Neural progenitor cell (in vitro differentiated cells): ENCODE data around the gene MOCOS. TPM values are rescaled to one million over a fixed set of nuclear protein-coding genes. Genes with fewer than 3 reads are reported as not detected.

Experiments
- DNase-seq: peaks from one replicate; pipeline ENCODE4 v3.0.0-alpha.2; 2016; ENCODE audit warnings: low spot score
- H2AFZ ChIP-seq: fragments of 200-600 bp; sonication (generic); replicated peaks from 2 replicates; pipeline ENCODE4 v1.6.1; 2016; ENCODE audit warnings: antibody characterized with exemption
- H3F3A ChIP-seq: fragments of 200-600 bp; sonication (generic); 2 replicates; pipeline ENCODE4 v1.6.1; 2016; ENCODE audit warnings: antibody characterized with exemption, low read depth
- H3K27ac ChIP-seq: fragments of 200-600 bp; sonication (generic); 2 replicates; pipeline ENCODE4 v1.5.1; 2016; ENCODE audit warnings: mild to moderate bottlenecking
- H3K27me3 ChIP-seq: fragments of 200-600 bp; sonication (generic); 2 replicates; pipeline ENCODE4 v1.6.1; 2016; ENCODE audit warnings: mild to moderate bottlenecking, moderate library complexity
- H3K36me3 ChIP-seq: fragments of 200-600 bp; sonication (generic); 2 replicates; pipeline ENCODE4 v1.5.1; 2016
- H3K4me1 ChIP-seq: fragments of 200-600 bp; sonication (generic); 2 replicates; pipeline ENCODE4 v1.6.1; 2016; ENCODE audit warnings: mixed run types
- H3K4me2 ChIP-seq: fragments of 200-600 bp; sonication (generic); 2 replicates; pipeline ENCODE4 v1.6.1; 2016
- H3K4me3 ChIP-seq: fragments of 200-600 bp; sonication (generic); 2 replicates; pipeline ENCODE4 v1.5.1; 2016
- H3K79me2 ChIP-seq: fragments of 200-600 bp; sonication (generic); 2 replicates; pipeline ENCODE4 v1.6.1; 2016; ENCODE audit warnings: low read depth
- H3K9ac ChIP-seq: fragments of 200-600 bp; sonication (generic); 2 replicates; pipeline ENCODE4 v1.6.1; 2016
- H3K9me3 ChIP-seq: fragments of 200-600 bp; sonication (generic); 2 replicates; pipeline ENCODE4 v1.5.1; 2016; ENCODE audit warnings: low read depth
- H4K20me1 ChIP-seq: fragments of 200-600 bp; sonication (generic); 2 replicates; pipeline ENCODE4 v1.6.1; 2016; ENCODE audit warnings: low read depth
- H3K27ac Mint-ChIP-seq: 3 replicates; pipeline ENCODE4 v1.8.0; 2021; ENCODE audit warnings: mixed read lengths
- H3K27me3 Mint-ChIP-seq: 2 replicates; pipeline ENCODE4 v1.8.0; 2022; ENCODE audit warnings: low read depth, mild to moderate bottlenecking, inconsistent platforms, moderate library complexity, mixed read lengths; ENCODE audit not compliant: insufficient read depth
- H3K36me3 Mint-ChIP-seq: 3 replicates; pipeline ENCODE4 v1.8.0; 2021; ENCODE audit warnings: mixed read lengths
- H3K4me1 Mint-ChIP-seq: 3 replicates; pipeline ENCODE4 v1.8.0; 2021; ENCODE audit warnings: mixed read lengths
- H3K4me3 Mint-ChIP-seq: 3 replicates; pipeline ENCODE4 v1.8.0; 2021; ENCODE audit warnings: mild to moderate bottlenecking, moderate library complexity, mixed read lengths
- H3K9me3 Mint-ChIP-seq: 3 replicates; pipeline ENCODE4 v1.8.0; 2020; ENCODE audit warnings: mixed read lengths
- EZH2 ChIP-seq: fragments of 200-600 bp; sonication (generic); IDR thresholded peaks from 2 replicates; pipeline ENCODE4 v1.6.1; 2017; ENCODE audit warnings: antibody characterized with exemption, mild to moderate bottlenecking, moderate library complexity
- EZH2phosphoT487 ChIP-seq: fragments of 200-600 bp; sonication (generic); IDR thresholded peaks from 2 replicates; pipeline ENCODE4 v1.6.1; 2017; ENCODE audit warnings: antibody characterized with exemption
- total RNA-seq: library from RNA; depleted of rRNA; stranded (reverse); fragments of >200 nt; gene quantifications from 2 replicates; pipeline ENCODE4 v1.2.3, GENCODE V29; 2015; ENCODE audit warnings: low replicate concordance
- TF ChIP-seq, protein P1 (sequence below): fragments of 200-600 bp; sonication (generic); IDR thresholded peaks from 2 replicates; pipeline ENCODE4 v1.5.1; 2017; ENCODE audit warnings: antibody characterized with exemption, mild to moderate bottlenecking

Gene MOCOS
- total RNA-seq, 1 donor from 2014 or later = 0.36 TPM

DNA sequence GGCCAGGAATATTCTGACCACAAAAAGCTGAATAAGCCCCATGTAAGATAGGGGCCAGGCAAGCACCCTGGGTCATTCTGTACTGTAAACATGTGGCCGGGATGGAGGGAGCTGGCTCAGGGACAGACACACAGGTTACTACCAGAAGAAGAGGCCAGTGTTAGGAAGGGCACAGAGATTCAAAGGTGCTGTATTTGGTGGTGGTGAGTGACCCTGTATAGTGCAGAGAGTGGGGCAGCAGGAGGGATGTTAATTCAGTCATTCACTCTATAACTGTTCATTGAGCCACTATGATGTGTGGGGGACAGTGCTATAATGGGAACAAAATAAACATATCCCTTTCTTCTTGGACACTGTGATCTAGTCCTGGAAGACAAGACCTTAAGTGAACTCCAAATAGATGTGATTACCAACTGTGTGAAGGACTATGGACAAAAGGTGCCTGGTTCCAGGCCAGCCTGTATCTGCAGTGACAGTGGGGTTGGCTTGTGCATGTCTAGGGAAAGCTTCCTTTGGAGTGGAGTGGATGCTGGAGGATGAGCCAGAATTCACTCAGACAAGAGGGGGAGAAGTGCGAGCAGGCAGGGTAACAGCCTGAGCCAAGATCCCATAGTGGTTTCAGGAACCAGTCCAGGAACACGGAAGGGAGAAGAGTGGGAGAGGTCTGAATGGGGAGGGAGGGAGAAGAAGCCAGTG lies 8.3 kb downstream of the MOCOS start:
- Histone ChIP-seq H3K9me3 (no peaks in the 10 kb centered on the region), H3F3A (no peaks in the 10 kb centered on the region), H4K20me1 (no peaks in the 10 kb centered on the region), H3K4me1 (no peaks in the 10 kb centered on the region), H2AFZ (no peak overlapping the region), H3K27ac (no peak overlapping the region), H3K4me2 (no peak overlapping the region), H3K27me3 (no peaks in the 10 kb centered on the region), H3K79me2 (no peaks in the 10 kb centered on the region), H3K36me3 (no peaks in the 10 kb centered on the region), H3K4me3 (no peak overlapping the region), H3K9ac (no peak overlapping the region)
- peak overlapping the region; percentile 32 for H3K27ac Mint-ChIP-seq
- H3K36me3 Mint-ChIP-seq = no peaks in the 10 kb centered on the region
- H3K4me3 Mint-ChIP-seq = no peak overlapping the region
- TF ChIP-seq EZH2phosphoT487 = no peak
- TF ChIP-seq, protein P1, sequence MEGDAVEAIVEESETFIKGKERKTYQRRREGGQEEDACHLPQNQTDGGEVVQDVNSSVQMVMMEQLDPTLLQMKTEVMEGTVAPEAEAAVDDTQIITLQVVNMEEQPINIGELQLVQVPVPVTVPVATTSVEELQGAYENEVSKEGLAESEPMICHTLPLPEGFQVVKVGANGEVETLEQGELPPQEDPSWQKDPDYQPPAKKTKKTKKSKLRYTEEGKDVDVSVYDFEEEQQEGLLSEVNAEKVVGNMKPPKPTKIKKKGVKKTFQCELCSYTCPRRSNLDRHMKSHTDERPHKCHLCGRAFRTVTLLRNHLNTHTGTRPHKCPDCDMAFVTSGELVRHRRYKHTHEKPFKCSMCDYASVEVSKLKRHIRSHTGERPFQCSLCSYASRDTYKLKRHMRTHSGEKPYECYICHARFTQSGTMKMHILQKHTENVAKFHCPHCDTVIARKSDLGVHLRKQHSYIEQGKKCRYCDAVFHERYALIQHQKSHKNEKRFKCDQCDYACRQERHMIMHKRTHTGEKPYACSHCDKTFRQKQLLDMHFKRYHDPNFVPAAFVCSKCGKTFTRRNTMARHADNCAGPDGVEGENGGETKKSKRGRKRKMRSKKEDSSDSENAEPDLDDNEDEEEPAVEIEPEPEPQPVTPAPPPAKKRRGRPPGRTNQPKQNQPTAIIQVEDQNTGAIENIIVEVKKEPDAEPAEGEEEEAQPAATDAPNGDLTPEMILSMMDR = no peak
- TF ChIP-seq EZH2 = no peak
- no peaks in the 10 kb centered on the region for H3K9me3 Mint-ChIP-seq
- no peak for DNase-seq
- peaks cover 9% of the 10 kb centered on the region for H3K27me3 Mint-ChIP-seq
- H3K4me1 Mint-ChIP-seq = no peaks in the 10 kb centered on the region

DNA sequence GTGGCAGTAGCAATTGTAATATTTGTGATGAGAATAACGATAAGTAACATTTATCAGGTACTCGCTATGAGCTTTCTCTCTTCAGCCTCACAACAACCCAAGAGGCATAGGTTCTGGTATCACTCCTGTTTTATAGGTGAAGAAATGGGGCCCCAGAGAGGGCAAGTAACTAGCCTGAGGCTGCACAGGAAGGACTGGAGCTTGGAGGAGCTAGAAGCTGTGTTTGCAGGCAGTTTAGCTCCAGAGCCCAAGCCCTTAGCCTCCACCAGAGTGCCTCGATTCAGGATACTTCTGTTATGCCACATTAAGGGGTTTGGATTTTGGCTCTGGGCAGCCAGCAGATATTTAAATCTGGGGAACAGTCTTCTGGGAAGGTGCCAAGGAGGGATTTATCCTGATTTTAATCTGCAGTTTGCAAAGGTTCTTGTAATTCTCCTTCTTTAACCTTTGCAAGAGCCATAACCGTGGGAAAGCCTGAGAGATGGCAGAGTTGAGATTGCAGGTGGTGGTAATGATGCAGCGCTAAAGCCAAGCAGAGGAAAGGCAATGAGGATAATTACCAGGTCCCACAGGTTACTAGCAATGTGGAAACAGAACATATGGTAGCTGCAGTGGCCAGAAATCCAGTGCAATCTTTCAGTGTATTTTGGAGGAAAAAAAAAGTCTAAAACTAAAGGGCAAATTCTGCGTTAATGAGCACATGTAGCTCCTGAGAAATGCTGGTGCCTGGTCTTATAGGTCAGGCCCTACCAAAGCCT lies 9.1 kb downstream of the MOCOS start:
- no peak overlapping the region for H3K4me3 ChIP-seq
- H3K4me3 Mint-ChIP-seq = no peak overlapping the region
- H3K9me3 Mint-ChIP-seq = no peaks in the 10 kb centered on the region
- no peak overlapping the region for H2AFZ ChIP-seq
- H3K27ac Mint-ChIP-seq = no peak overlapping the region
- DNase-seq = no peak
- no peaks in the 10 kb centered on the region for H3K36me3 ChIP-seq
- H3F3A ChIP-seq = no peaks in the 10 kb centered on the region
- H4K20me1 ChIP-seq = no peaks in the 10 kb centered on the region
- no peaks in the 10 kb centered on the region for H3K4me1 ChIP-seq
- H3K79me2 ChIP-seq = no peaks in the 10 kb centered on the region
- no peaks in the 10 kb centered on the region for H3K9me3 ChIP-seq
- no peak overlapping the region for H3K9ac ChIP-seq
- no peaks in the 10 kb centered on the region for H3K4me1 Mint-ChIP-seq
- H3K27me3 ChIP-seq = no peaks in the 10 kb centered on the region
- peaks cover 9% of the 10 kb centered on the region for H3K27me3 Mint-ChIP-seq
- TF ChIP-seq, protein P1 = no peak
- no peak for TF ChIP-seq EZH2
- TF ChIP-seq EZH2phosphoT487 = no peak
- H3K27ac ChIP-seq = no peak overlapping the region
- no peak overlapping the region for H3K4me2 ChIP-seq
- no peaks in the 10 kb centered on the region for H3K36me3 Mint-ChIP-seq

DNA sequence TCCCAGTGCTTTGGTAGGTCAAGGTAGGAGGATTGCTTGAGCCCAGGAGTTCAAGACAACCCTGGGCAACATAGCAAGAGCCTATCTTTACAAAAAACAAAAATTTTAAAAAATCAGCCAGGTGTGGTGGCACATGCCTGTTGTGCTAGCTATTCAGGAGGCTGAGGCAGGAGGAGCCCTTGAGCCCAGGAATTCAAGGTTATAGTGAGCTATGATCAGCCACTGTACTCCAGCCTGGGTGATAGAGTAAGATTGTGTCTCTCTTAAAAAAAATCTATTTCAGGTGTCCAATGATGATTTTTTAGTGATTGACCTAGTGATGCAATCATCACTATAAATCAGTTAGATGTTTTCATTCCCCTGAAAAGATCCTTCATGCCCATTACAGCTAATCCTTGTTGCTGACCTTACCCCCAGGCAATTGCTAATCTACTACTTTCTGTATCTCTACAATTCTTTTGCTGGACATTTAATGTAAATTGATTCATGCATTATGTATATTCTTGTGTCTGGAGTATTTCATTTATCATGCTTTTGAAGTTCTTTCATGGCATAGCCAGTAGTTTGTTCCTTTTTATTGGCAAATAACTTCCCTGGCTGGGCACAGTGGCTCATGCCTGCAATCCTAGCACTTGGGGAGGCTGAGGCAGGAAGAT lies 10.3 kb downstream of the MOCOS start:
- H3K4me1 ChIP-seq = no peaks in the 10 kb centered on the region
- H3K27ac ChIP-seq = no peak overlapping the region
- no peak overlapping the region for H3K4me2 ChIP-seq
- Mint-ChIP-seq H3K36me3 (no peaks in the 10 kb centered on the region), H3K4me1 (no peaks in the 10 kb centered on the region), H3K4me3 (no peak overlapping the region), H3K27ac (no peak overlapping the region), H3K9me3 (no peaks in the 10 kb centered on the region), H3K27me3 (peaks cover 9% of the 10 kb centered on the region)
- H4K20me1 ChIP-seq = no peaks in the 10 kb centered on the region
- no peaks in the 10 kb centered on the region for H3K9me3 ChIP-seq
- no peaks in the 10 kb centered on the region for H3K36me3 ChIP-seq
- H3K79me2 ChIP-seq = no peaks in the 10 kb centered on the region
- TF ChIP-seq, protein P1 = no peak
- TF ChIP-seq EZH2phosphoT487 = no peak
- H3F3A ChIP-seq = no peaks in the 10 kb centered on the region
- H3K27me3 ChIP-seq = no peaks in the 10 kb centered on the region
- H2AFZ ChIP-seq = no peak overlapping the region
- DNase-seq = no peak
- no peak overlapping the region for H3K4me3 ChIP-seq
- no peak overlapping the region for H3K9ac ChIP-seq
